OCI-LY3 (cell line): Measurements from ENCODE around the gene RHBDD2.
A peak's percentile ranks its signal among the peaks of the same experiment; 100 is the strongest.
"Not testable (repeated sequence)": the region's sequence is repeated elsewhere in the genome, so short reads cannot be mapped to it uniquely, and the experiment has no call there.

Source experiments
- H2AFZ ChIP-seq: fragments of 200-600, 300-600 bp; shearing (Covaris generic); 2 replicates; pipeline ENCODE4 v1.6.0; 2014; ENCODE audit warnings: antibody characterized with exemption, low read depth, low read length
- H3K27ac ChIP-seq: fragments of 200-600, 300-600 bp; sonication (generic); 2 replicates; pipeline ENCODE4 v1.5.1; 2014; ENCODE audit warnings: mild to moderate bottlenecking, low read length, moderate library complexity, mixed read lengths
- H3K27me3 ChIP-seq: fragments of 200-600, 300-600 bp; sonication (generic); 2 replicates; pipeline ENCODE4 v1.6.1; 2014; ENCODE audit warnings: low read depth, low read length, mixed read lengths
- H3K36me3 ChIP-seq: fragments of 200-600, 300-600 bp; sonication (generic); replicated peaks from 2 replicates; pipeline ENCODE3; 2014; ENCODE audit warnings: low read depth, low read length, mixed read lengths
- H3K4me1 ChIP-seq: fragments of 300-600, 200-600 bp; sonication (generic); 2 replicates; pipeline ENCODE4 v1.6.1; 2014; ENCODE audit warnings: low read length, mixed read lengths
- H3K4me2 ChIP-seq: fragments of 200-600, 300-600 bp; sonication (generic); 2 replicates; pipeline ENCODE4 v1.6.1; 2014; ENCODE audit warnings: low read length, mixed read lengths
- H3K4me3 ChIP-seq: fragments of 300-600, 200-600 bp; sonication (generic); 2 replicates; pipeline ENCODE4 v1.5.1; 2014; ENCODE audit warnings: antibody characterized with exemption, mild to moderate bottlenecking, low read length, moderate library complexity
- H3K79me2 ChIP-seq: fragments of 300-600, 200-600 bp; shearing (Covaris generic); 2 replicates; pipeline ENCODE4 v1.6.1; 2014; ENCODE audit warnings: mild to moderate bottlenecking, low read length, mixed read lengths
- H3K9ac ChIP-seq: fragments of 300-600, 200-600 bp; shearing (Covaris generic); 2 replicates; pipeline ENCODE4 v1.6.0; 2014; ENCODE audit warnings: mild to moderate bottlenecking, low read length, moderate library complexity
- H3K9me3 ChIP-seq: fragments of 200-600, 300-600 bp; shearing (Covaris generic); 2 replicates; pipeline ENCODE4 v1.6.1; 2014; ENCODE audit warnings: low read length, mixed read lengths; ENCODE audit not compliant: insufficient read depth
- H4K20me1 ChIP-seq: fragments of 200-600, 300-600 bp; sonication (generic); 2 replicates; pipeline ENCODE4 v1.6.1; 2016; ENCODE audit warnings: low read length, mixed read lengths; ENCODE audit not compliant: insufficient read depth
- CTCF ChIP-seq: fragments of 200-600, 300-600 bp; sonication (generic); IDR thresholded peaks from 2 replicates; pipeline ENCODE4 v1.5.1; 2014; ENCODE audit warnings: antibody characterized with exemption, low read length, low read depth
- EZH2phosphoT487 ChIP-seq: fragments of 200-600 bp; shearing (Covaris generic); IDR thresholded peaks from 2 replicates; pipeline ENCODE4 v1.6.1; 2018; ENCODE audit warnings: antibody characterized with exemption, mixed run types, low read depth

Gene RHBDD2

GRCh38 chr7:75861636-75862035, 17.2 kb upstream of the RHBDD2 start:
- Histone ChIP-seq H3K27ac (no peak overlapping the region), H3K79me2 (no peaks in the 10 kb centered on the region), H3K36me3 (no peaks in the 10 kb centered on the region), H3K27me3 (no peaks in the 10 kb centered on the region), H3K9ac (no peak overlapping the region), H2AFZ (no peak overlapping the region), H3K4me2 (no peak overlapping the region), H3K4me1 (peaks cover 4% of the 10 kb centered on the region; the same call in 1 of the 2 replicates), H3K9me3 (no peaks in the 10 kb centered on the region), H3K4me3 (no peak overlapping the region), H4K20me1 (no peaks in the 10 kb centered on the region)
- TF ChIP-seq CTCF: no peak
- TF ChIP-seq EZH2phosphoT487: no peak

- not testable (repeated sequence) for H3K4me1 ChIP-seq, H3K9ac ChIP-seq, H3K4me2 ChIP-seq, H3K27me3 ChIP-seq, H2AFZ ChIP-seq, H3K36me3 ChIP-seq, H3K27ac ChIP-seq, H3K79me2 ChIP-seq, H3K4me3 ChIP-seq, H4K20me1 ChIP-seq, H3K9me3 ChIP-seq
Observed at GRCh38 chr7:75864251-75864650, 14.6 kb upstream of the RHBDD2 start.

GRCh38 chr7:75866114-75866488, 12.7 kb upstream of the RHBDD2 start:
- no peaks in the 10 kb centered on the region for H3K27me3 ChIP-seq
- H2AFZ ChIP-seq: no peak overlapping the region
- H3K9ac ChIP-seq: no peak overlapping the region
- no peaks in the 10 kb centered on the region for H4K20me1 ChIP-seq
- peaks cover 9% of the 10 kb centered on the region; the same call in 1 of the 2 replicates for H3K4me1 ChIP-seq
- no peak overlapping the region for H3K27ac ChIP-seq
- peak overlapping the region; percentile 45; the same call in 1 of the 2 replicates for H3K4me2 ChIP-seq
- H3K9me3 ChIP-seq: no peaks in the 10 kb centered on the region
- TF ChIP-seq CTCF: no peak
- TF ChIP-seq EZH2phosphoT487: no peak
- no peaks in the 10 kb centered on the region for H3K36me3 ChIP-seq
- H3K79me2 ChIP-seq: no peaks in the 10 kb centered on the region
- no peak overlapping the region for H3K4me3 ChIP-seq

GRCh38 chr7:75866489-75867389, 12.1 kb upstream of the RHBDD2 start:
- Histone ChIP-seq H3K36me3 (no peaks in the 10 kb centered on the region), H2AFZ (peak overlapping the region; percentile 9; the same call in 1 of the 2 replicates), H3K4me2 (peak overlapping the region; percentile 45), H3K27ac (no peak overlapping the region), H3K9me3 (no peaks in the 10 kb centered on the region), H4K20me1 (no peaks in the 10 kb centered on the region), H3K9ac (no peak overlapping the region), H3K79me2 (no peaks in the 10 kb centered on the region), H3K27me3 (no peaks in the 10 kb centered on the region), H3K4me3 (0 out of 2 replicates have a peak overlapping the region, but pooled peaks have one; percentile 26), H3K4me1 (peaks cover 9% of the 10 kb centered on the region; the same call in 1 of the 2 replicates)
- TF ChIP-seq CTCF (peak; percentile 86), EZH2phosphoT487 (no peak)
